Gastrocnemius medialis (tissue), 4 donors: ENCODE measurements around the gene MIER2. TPM values are rescaled to one million over a fixed set of nuclear protein-coding genes. Genes with fewer than 3 reads are reported as not detected.
A peak's percentile ranks its signal among the peaks of the same experiment; 100 is the strongest.

Experiments
- ATAC-seq, 2 donors: fragments of 150-250 bp; one replicate each; pipeline ENCODE4 v1.9.1; 2016
- DNase-seq, 2 donors: peaks; one replicate each; pipeline ENCODE4 v3.0.0-alpha.2; 2019
- H3K27ac ChIP-seq, 4 donors: fragments of 200-600 bp; sonication (generic); 1 replicate in 1 of 4; 2 replicates in 3 of 4; pipeline ENCODE4 v1.5.1; 2016 to 2018; ENCODE audit warnings: mild to moderate bottlenecking in 2 of 4, moderate library complexity in 1 of 4
- H3K27me3 ChIP-seq, 3 donors: fragments of 200-600 bp; sonication (generic) in 2 of 3; 1 replicate in 1 of 3; 2 replicates in 2 of 3; pipeline versions ENCODE4 v1.5.1 to v1.6.0; 2016 to 2019; ENCODE audit warnings: mild to moderate bottlenecking in 1 of 3, moderate library complexity in 1 of 3
- H3K36me3 ChIP-seq, 2 donors: fragments of 200-600 bp; sonication (generic) in 1 of 2; one replicate each; pipeline ENCODE4 v1.5.1; 2017 to 2018
- H3K4me1 ChIP-seq, 2 donors: fragments of 200-600 bp; sonication (generic) in 1 of 2; one replicate each; pipeline ENCODE4 v1.5.1; 2016 to 2017; ENCODE audit warnings: mild to moderate bottlenecking in 2 of 2
- H3K4me3 ChIP-seq, 4 donors: fragments of 200-600 bp; sonication (generic) in 3 of 4; 1 replicate in 1 of 4; 2 replicates in 3 of 4; pipeline ENCODE4 v1.5.1; 2016 to 2019; ENCODE audit warnings: mild to moderate bottlenecking in 2 of 4
- H3K9me3 ChIP-seq, 3 donors: fragments of 200-600 bp; sonication (generic) in 2 of 3; 1 replicate in 1 of 3; 2 replicates in 2 of 3; pipeline ENCODE4 v1.5.1; 2016 to 2019
- POLR2A ChIP-seq, 2 donors: fragments of 450-650 bp; IDR thresholded peaks; one replicate each; pipeline ENCODE4 v1.6.1; 2017; ENCODE audit warnings: antibody characterized with exemption in 2 of 2, mild to moderate bottlenecking in 2 of 2, moderate library complexity in 2 of 2
- in situ Hi-C, 4 donors: fragments of 200-750 bp; cut with MboI; loops; one replicate each; pipeline versions ENCODE4 v1.15.0 to v1.8.0; 2017; ENCODE audit warnings: low sequenced_read_pairs in 4 of 4
- intact Hi-C: fragments of 100-400 bp; cut with DNase I; formaldehyde crosslinking; loops from one replicate; pipeline ENCODE4 v1.15.1; 2023; ENCODE audit warnings: low total_unique reads
- total RNA-seq, 4 donors: library from RNA; depleted of rRNA; stranded (reverse); fragments of >200 nt; gene quantifications; one replicate each; pipeline versions ENCODE4 v1.1.0 to v1.2.3, GENCODE V29; 2016
- TF ChIP-seq, protein P1 (sequence below), 5 experiments: fragments of 450-650 bp in 3 of 5; fragments of 200-600 bp in 2 of 5; sonication (generic) in 2 of 5; IDR thresholded peaks in 4 of 5; conservative IDR thresholded peaks in 1 of 5; 1 replicate in 4 of 5; 2 replicates in 1 of 5; pipeline ENCODE4 v1.5.1; 2016 to 2019; ENCODE audit warnings: antibody characterized with exemption in 5 of 5, mild to moderate bottlenecking in 3 of 5, moderate library complexity in 3 of 5

MIER2 gene
- total RNA-seq, 4 donors from 2014 or later, result 10.6 to 21.0 (median 16.5) TPM

DNA sequence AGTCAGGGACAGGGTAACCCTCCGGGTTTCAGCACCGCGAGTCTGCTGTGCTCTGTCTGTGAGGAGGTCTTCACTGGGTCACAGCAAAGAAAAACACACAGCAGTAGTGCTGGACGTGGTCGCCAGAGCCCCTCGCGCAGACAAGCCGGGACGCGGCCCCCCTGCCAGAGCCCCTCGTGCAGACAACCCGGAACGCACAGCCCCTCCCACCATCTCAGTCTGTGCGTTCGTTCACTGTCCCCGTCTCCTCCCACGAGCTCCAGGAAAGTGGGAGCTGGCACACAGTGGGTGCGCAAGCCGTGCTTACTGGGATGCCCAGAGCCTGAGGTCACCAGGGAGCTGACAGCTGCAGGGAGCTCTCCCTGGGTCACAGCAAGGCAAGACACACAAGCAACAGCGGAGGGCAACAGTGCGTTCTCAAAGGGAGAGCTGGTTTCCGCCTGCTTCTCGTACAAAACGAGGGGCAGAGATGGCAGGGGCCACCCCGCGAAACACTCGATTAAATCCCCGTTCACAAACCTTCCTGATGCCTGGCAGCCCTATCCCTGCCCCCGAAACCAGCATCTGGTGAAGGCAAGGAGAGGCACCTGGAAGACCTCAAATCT, 50.2 kb downstream of the MIER2 start:
- in situ Hi-C loops (no loop called here), intact Hi-C loops (no loop called here)
- Histone ChIP-seq H3K27ac (no peak overlapping the region), H3K36me3 (no peaks in the 10 kb centered on the region), H3K9me3 (no peaks in the 10 kb centered on the region), H3K4me1 (peaks cover 0 to 8% of the 10 kb centered on the region in 2 donors), H3K27me3 (peaks cover 44 to 51% (median 51%) of the 10 kb centered on the region in 3 donors), H3K4me3 (peak overlapping the region in 1 of 4 donors; percentile 34)
- ATAC-seq (no peak), DNase-seq (no peak)
- TF ChIP-seq POLR2A (IDR thresholded peaks at IDR 0.05), result no peak
- TF ChIP-seq, protein P1, sequence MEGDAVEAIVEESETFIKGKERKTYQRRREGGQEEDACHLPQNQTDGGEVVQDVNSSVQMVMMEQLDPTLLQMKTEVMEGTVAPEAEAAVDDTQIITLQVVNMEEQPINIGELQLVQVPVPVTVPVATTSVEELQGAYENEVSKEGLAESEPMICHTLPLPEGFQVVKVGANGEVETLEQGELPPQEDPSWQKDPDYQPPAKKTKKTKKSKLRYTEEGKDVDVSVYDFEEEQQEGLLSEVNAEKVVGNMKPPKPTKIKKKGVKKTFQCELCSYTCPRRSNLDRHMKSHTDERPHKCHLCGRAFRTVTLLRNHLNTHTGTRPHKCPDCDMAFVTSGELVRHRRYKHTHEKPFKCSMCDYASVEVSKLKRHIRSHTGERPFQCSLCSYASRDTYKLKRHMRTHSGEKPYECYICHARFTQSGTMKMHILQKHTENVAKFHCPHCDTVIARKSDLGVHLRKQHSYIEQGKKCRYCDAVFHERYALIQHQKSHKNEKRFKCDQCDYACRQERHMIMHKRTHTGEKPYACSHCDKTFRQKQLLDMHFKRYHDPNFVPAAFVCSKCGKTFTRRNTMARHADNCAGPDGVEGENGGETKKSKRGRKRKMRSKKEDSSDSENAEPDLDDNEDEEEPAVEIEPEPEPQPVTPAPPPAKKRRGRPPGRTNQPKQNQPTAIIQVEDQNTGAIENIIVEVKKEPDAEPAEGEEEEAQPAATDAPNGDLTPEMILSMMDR (IDR thresholded peaks at IDR 0.05 in 4 of 5, conservative IDR thresholded peaks at IDR 0.05 in 1 of 5), result no peak

DNA sequence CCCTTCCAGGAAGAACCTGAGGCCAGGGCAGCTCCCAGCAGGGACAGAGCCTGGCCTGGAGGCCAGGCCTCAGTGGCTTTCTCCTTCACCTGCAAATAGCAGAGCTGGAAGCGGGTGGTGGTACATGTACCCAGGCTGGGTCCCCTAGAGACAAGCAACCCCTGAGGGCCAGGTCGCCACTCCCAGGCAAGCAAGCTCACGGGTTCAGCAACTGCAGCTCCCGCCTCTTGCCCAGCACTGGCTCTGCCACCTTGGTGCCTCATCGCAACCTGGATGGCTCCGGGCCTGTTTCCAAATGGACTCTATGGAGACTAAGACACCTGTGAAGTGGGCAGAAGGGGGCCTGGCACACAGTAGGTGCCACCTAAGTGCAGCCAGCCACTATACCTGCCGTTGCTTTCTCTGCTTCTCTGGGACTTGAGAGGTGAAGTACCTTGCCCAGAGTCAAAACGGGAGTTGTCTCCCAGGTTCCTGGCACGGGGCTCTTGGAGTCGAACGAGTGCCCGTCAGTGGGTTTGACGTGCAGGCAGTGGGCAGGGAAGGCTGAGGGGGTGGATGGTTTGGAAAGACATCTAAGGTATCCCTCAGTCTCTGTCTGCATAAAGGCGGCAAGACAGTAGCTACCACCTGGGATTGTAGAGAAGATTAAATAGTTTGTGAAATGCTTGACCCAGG, 51.0 kb downstream of the MIER2 start:
- no peaks in the 10 kb centered on the region for H3K9me3 ChIP-seq
- H3K4me1 ChIP-seq, result peaks cover 0 to 8% of the 10 kb centered on the region in 2 donors
- no peak overlapping the region for H3K4me3 ChIP-seq
- H3K27ac ChIP-seq, result no peak overlapping the region
- no peaks in the 10 kb centered on the region for H3K36me3 ChIP-seq
- intact Hi-C loops, result no loop called here
- DNase-seq (no peak), ATAC-seq (no peak)
- H3K27me3 ChIP-seq, result peaks cover 44 to 56% (median 56%) of the 10 kb centered on the region in 3 donors
- TF ChIP-seq POLR2A (IDR thresholded peaks at IDR 0.05), result no peak
- TF ChIP-seq, protein P1 (IDR thresholded peaks at IDR 0.05 in 4 of 5, conservative IDR thresholded peaks at IDR 0.05 in 1 of 5), result no peak
- in situ Hi-C loops, result no loop called here

DNA sequence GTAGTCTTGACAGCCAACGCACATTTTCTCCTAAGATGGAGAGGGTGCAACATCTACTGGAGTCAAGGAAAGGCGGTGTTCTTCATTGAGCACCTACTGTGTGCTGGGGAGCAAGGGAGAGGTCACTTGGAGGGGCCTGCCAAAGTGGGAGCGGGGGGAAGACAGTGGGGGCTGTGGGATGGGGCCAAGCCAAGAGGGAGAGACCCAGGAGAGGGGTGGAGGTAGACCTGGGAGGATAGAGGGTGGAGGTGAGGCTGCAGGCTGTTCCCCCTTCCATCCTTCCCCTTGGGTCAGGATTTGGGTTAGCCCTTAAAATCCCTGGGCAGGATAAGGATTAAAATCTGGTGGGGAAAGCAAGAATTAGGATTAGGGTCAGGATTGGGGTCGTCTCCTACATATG, 51.6 kb downstream of the MIER2 start:
- Histone ChIP-seq H3K27ac (no peak overlapping the region), H3K9me3 (no peaks in the 10 kb centered on the region), H3K36me3 (no peaks in the 10 kb centered on the region), H3K27me3 (peaks cover 44 to 61% (median 56%) of the 10 kb centered on the region in 3 donors), H3K4me1 (peaks cover 0 to 8% of the 10 kb centered on the region in 2 donors), H3K4me3 (no peak overlapping the region)
- ATAC-seq, result no peak
- no peak for DNase-seq
- TF ChIP-seq, protein P1 (IDR thresholded peaks at IDR 0.05 in 4 of 5, conservative IDR thresholded peaks at IDR 0.05 in 1 of 5), result no peak
- no peak for TF ChIP-seq POLR2A (IDR thresholded peaks at IDR 0.05)
- intact Hi-C loops, result no loop called here
- in situ Hi-C loops, result no loop called here

DNA sequence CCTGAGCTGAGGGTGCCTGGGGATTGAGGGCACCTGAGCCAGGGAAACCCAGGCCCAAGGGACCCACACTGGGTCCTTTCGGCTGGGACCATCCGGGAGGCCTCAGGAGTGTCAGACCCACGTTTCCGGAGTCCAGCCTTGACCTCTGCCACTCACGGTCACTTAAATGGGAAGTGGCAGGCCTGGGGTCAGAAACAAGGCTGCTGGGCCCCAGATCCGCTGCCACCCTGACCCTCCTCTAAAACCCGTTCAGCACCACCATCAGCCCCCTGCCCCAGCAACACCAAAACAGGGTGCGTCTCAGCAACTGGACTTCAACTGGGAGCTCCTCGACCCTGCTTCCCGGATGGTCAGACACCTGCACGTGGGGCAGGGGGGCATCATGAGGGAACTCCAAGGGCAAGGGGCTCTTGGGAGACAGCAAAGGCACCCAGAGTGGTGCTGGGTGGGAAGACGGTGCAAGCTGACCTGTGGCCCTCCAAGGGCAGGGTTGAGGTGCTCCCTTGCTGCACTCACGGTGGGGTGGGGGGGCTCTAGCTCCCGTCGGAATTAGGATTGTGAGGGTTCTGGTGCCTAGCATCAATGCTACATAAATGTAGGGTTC, 52.2 kb downstream of the MIER2 start:
- no peaks in the 10 kb centered on the region for H3K9me3 ChIP-seq
- intact Hi-C loops, result no loop called here
- no peaks in the 10 kb centered on the region for H3K36me3 ChIP-seq
- DNase-seq (no peak), ATAC-seq (no peak)
- no peak overlapping the region for H3K4me3 ChIP-seq
- H3K27me3 ChIP-seq, result peaks cover 44 to 61% (median 56%) of the 10 kb centered on the region in 3 donors
- no peak overlapping the region for H3K27ac ChIP-seq
- peaks cover 0 to 8% of the 10 kb centered on the region in 2 donors for H3K4me1 ChIP-seq
- in situ Hi-C loops, result no loop called here
- TF ChIP-seq POLR2A (IDR thresholded peaks at IDR 0.05), result no peak
- TF ChIP-seq, protein P1 (IDR thresholded peaks at IDR 0.05 in 4 of 5, conservative IDR thresholded peaks at IDR 0.05 in 1 of 5), result no peak
